ENCODE data around the gene CDYL.

Gene CDYL

DNA sequence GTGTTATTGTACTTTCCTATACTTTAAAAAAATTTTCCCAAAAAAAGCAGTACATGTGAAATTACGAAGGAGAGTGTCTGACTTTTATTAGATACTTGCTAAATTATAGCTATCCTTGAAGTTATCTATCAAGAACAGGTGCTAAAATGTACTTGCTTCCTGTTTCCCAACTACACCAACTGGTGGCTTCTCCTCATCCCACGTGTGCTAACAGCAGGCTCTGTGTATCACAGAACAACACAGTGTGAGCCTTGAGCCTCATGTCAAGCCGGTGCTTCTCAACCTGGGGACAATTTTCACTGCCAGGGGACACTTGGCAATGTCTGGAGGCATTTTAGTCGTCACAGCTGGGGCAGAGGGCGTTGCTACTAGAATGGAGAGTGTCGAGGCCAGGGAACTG, 36.2 kb upstream of the CDYL start:
- H3K27ac ChIP-seq (ENCODE audit: low read depth, low read length): no peak overlapping the region
- no peak overlapping the region for H3K4me3 ChIP-seq (ENCODE audit: low read length)
- H3K27me3 ChIP-seq (ENCODE audit: control insufficient read depth, low read length): no peaks in the 10 kb centered on the region
- H3K36me3 ChIP-seq (ENCODE audit: control insufficient read depth, low read length): no peaks in the 10 kb centered on the region
- H3K9me2 ChIP-seq (replicated peaks; ENCODE audit: control insufficient read depth, low read length): no peaks in the 10 kb centered on the region
- no peaks in the 10 kb centered on the region for H4K20me1 ChIP-seq (ENCODE audit: control insufficient read depth, insufficient read depth, low read depth, low read length)
- H3F3A ChIP-seq (ENCODE audit: control insufficient read depth, insufficient read depth): no peaks in the 10 kb centered on the region
- no peaks in the 10 kb centered on the region for H3K79me2 ChIP-seq (ENCODE audit: control insufficient read depth, low read length)
- H3K4me2 ChIP-seq (ENCODE audit: low read length): no peak overlapping the region
- H3K4me1 ChIP-seq (ENCODE audit: control insufficient read depth, low read length): no peaks in the 10 kb centered on the region
- TF ChIP-seq, protein P1, sequence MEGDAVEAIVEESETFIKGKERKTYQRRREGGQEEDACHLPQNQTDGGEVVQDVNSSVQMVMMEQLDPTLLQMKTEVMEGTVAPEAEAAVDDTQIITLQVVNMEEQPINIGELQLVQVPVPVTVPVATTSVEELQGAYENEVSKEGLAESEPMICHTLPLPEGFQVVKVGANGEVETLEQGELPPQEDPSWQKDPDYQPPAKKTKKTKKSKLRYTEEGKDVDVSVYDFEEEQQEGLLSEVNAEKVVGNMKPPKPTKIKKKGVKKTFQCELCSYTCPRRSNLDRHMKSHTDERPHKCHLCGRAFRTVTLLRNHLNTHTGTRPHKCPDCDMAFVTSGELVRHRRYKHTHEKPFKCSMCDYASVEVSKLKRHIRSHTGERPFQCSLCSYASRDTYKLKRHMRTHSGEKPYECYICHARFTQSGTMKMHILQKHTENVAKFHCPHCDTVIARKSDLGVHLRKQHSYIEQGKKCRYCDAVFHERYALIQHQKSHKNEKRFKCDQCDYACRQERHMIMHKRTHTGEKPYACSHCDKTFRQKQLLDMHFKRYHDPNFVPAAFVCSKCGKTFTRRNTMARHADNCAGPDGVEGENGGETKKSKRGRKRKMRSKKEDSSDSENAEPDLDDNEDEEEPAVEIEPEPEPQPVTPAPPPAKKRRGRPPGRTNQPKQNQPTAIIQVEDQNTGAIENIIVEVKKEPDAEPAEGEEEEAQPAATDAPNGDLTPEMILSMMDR (IDR thresholded peaks at IDR 0.05; ENCODE audit: low read depth, low read length, poor library complexity, severe bottlenecking): no peak
- no peak for TF ChIP-seq EZH2phosphoT487 (IDR thresholded peaks at IDR 0.05; ENCODE audit: borderline replicate concordance, low read length)
- no peaks in the 10 kb centered on the region for H3K9me3 ChIP-seq (ENCODE audit: control insufficient read depth, insufficient read depth, low read length)

GRCh38 chr6:4743062-4743461, 33.1 kb upstream of the CDYL start:
- Histone ChIP-seq H4K20me1 (ENCODE audit: control insufficient read depth, insufficient read depth, low read depth, low read length) (no peaks in the 10 kb centered on the region), H3K79me2 (ENCODE audit: control insufficient read depth, low read length) (no peaks in the 10 kb centered on the region), H3K4me3 (ENCODE audit: low read length) (no peak overlapping the region), H3K36me3 (ENCODE audit: control insufficient read depth, low read length) (no peaks in the 10 kb centered on the region), H3K9me2 (replicated peaks; ENCODE audit: control insufficient read depth, low read length) (no peaks in the 10 kb centered on the region), H3K4me1 (ENCODE audit: control insufficient read depth, low read length) (no peaks in the 10 kb centered on the region), H3K27ac (ENCODE audit: low read depth, low read length) (no peak overlapping the region), H3K9me3 (ENCODE audit: control insufficient read depth, insufficient read depth, low read length) (no peaks in the 10 kb centered on the region), H3K4me2 (ENCODE audit: low read length) (no peak overlapping the region), H3K27me3 (ENCODE audit: control insufficient read depth, low read length) (peaks cover 3% of the 10 kb centered on the region; the same call in 1 of the 2 replicates), H3F3A (ENCODE audit: control insufficient read depth, insufficient read depth) (no peaks in the 10 kb centered on the region)
- TF ChIP-seq, protein P1 (IDR thresholded peaks at IDR 0.05; ENCODE audit: low read depth, low read length, poor library complexity, severe bottlenecking): no peak
- no peak for TF ChIP-seq EZH2phosphoT487 (IDR thresholded peaks at IDR 0.05; ENCODE audit: borderline replicate concordance, low read length)

GRCh38 chr6:4743926-4744325, 32.3 kb upstream of the CDYL start:
- Histone ChIP-seq H3K36me3 (ENCODE audit: control insufficient read depth, low read length) (no peaks in the 10 kb centered on the region), H3K4me3 (ENCODE audit: low read length) (no peak overlapping the region), H3K27me3 (ENCODE audit: control insufficient read depth, low read length) (peaks cover 3% of the 10 kb centered on the region; the same call in 1 of the 2 replicates), H3K27ac (ENCODE audit: low read depth, low read length) (no peak overlapping the region), H3K9me3 (ENCODE audit: control insufficient read depth, insufficient read depth, low read length) (no peaks in the 10 kb centered on the region), H3K9me2 (replicated peaks; ENCODE audit: control insufficient read depth, low read length) (no peaks in the 10 kb centered on the region), H3K4me1 (ENCODE audit: control insufficient read depth, low read length) (no peaks in the 10 kb centered on the region), H4K20me1 (ENCODE audit: control insufficient read depth, insufficient read depth, low read depth, low read length) (no peaks in the 10 kb centered on the region), H3K79me2 (ENCODE audit: control insufficient read depth, low read length) (no peaks in the 10 kb centered on the region), H3K4me2 (ENCODE audit: low read length) (no peak overlapping the region), H3F3A (ENCODE audit: control insufficient read depth, insufficient read depth) (no peaks in the 10 kb centered on the region)
- TF ChIP-seq EZH2phosphoT487 (IDR thresholded peaks at IDR 0.05; ENCODE audit: borderline replicate concordance, low read length): no peak

DNA sequence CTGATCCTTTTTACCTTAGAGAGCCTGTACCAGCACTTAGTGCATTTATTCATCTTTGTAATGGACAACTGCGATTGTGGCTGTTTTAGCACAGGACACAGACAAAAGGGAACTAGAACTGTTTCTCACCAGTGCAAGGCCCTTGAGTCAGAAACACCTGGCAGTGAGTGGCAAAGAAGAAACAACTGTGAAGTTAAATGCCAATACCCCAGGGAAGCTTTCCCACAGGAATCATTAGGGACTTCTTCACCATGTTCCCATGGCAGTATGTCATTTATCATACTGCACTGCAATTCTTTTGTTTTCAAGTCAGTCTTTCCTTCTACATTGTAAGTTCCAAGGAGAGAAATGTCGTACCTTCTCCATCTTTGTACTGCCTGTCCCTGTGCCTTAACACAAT, 28.6 kb upstream of the CDYL start:
- Histone ChIP-seq H3K9me2 (replicated peaks; ENCODE audit: control insufficient read depth, low read length) (no peaks in the 10 kb centered on the region), H3K9me3 (ENCODE audit: control insufficient read depth, insufficient read depth, low read length) (no peaks in the 10 kb centered on the region), H4K20me1 (ENCODE audit: control insufficient read depth, insufficient read depth, low read depth, low read length) (no peaks in the 10 kb centered on the region), H3K36me3 (ENCODE audit: control insufficient read depth, low read length) (no peaks in the 10 kb centered on the region), H3K4me1 (ENCODE audit: control insufficient read depth, low read length) (no peaks in the 10 kb centered on the region), H3F3A (ENCODE audit: control insufficient read depth, insufficient read depth) (no peaks in the 10 kb centered on the region), H3K79me2 (ENCODE audit: control insufficient read depth, low read length) (no peaks in the 10 kb centered on the region), H3K4me3 (ENCODE audit: low read length) (no peak overlapping the region), H3K27ac (ENCODE audit: low read depth, low read length) (no peak overlapping the region), H3K27me3 (ENCODE audit: control insufficient read depth, low read length) (peaks cover 3% of the 10 kb centered on the region; the same call in 1 of the 2 replicates), H3K4me2 (ENCODE audit: low read length) (no peak overlapping the region)
- TF ChIP-seq EZH2phosphoT487 (IDR thresholded peaks at IDR 0.05; ENCODE audit: borderline replicate concordance, low read length): no peak
- TF ChIP-seq, protein P1 (IDR thresholded peaks at IDR 0.05; ENCODE audit: low read depth, low read length, poor library complexity, severe bottlenecking): no peak

All from DOHH2 (cell line).